HFFc6 (cell line): ENCODE results near the gene PTDSS2. TPM values are rescaled to one million over a fixed set of nuclear protein-coding genes. Genes with fewer than 3 reads are reported as not detected.

Experiments used
- DNase-seq: peaks from one replicate; pipeline ENCODE4 v3.0.0-alpha.2; 2018
- H3K27ac Mint-ChIP-seq: 2 replicates; pipeline ENCODE4 v1.8.0; 2020; ENCODE audit warnings: mild to moderate bottlenecking, mixed read lengths
- H3K27me3 Mint-ChIP-seq: 2 replicates; pipeline ENCODE4 v1.8.0; 2021; ENCODE audit warnings: mild to moderate bottlenecking, moderate library complexity, mixed read lengths; ENCODE audit not compliant: insufficient read depth
- H3K36me3 Mint-ChIP-seq: 2 replicates; pipeline ENCODE4 v1.8.0; 2021; ENCODE audit warnings: low read depth, mixed read lengths
- H3K4me1 Mint-ChIP-seq: 2 replicates; pipeline ENCODE4 v1.8.0; 2020; ENCODE audit warnings: low read depth, mixed read lengths
- H3K4me3 Mint-ChIP-seq: 2 replicates; pipeline ENCODE4 v1.8.0; 2020; ENCODE audit warnings: mild to moderate bottlenecking, moderate library complexity, mixed read lengths
- H3K9me3 Mint-ChIP-seq: 2 replicates; pipeline ENCODE4 v1.8.0; 2020; ENCODE audit warnings: mild to moderate bottlenecking, mixed read lengths
- CTCF ChIP-seq: fragments of 200-600 bp; sonication (generic); IDR thresholded peaks from 2 replicates; pipeline ENCODE4 v1.5.0; 2021; ENCODE audit warnings: antibody characterized with exemption, mild to moderate bottlenecking
- total RNA-seq, 6 experiments: library from RNA; stranded (reverse); fragmentation: NEBNext Ultra II Directional; extraction: Animal tissue kit (Norgen Biotek cat#: 25700); gene quantifications; 2 replicates in 1 of 6; 3 replicates in 5 of 6; pipeline ENCODE4 v1.2.3, GENCODE V29; 2021

Gene PTDSS2
- total RNA-seq, 6 experiments from 2014 or later: 23.3 to 34.5 (median 27.2) TPM

- Mint-ChIP-seq H3K36me3 (no peaks in the 10 kb centered on the region), H3K27me3 (peaks cover 4% of the 10 kb centered on the region), H3K27ac (no peak overlapping the region), H3K4me1 (peaks cover 12% of the 10 kb centered on the region), H3K4me3 (0 out of 2 replicates have a peak overlapping the region, but pooled peaks have one; percentile 34), H3K9me3 (no peaks in the 10 kb centered on the region)
- no peak for TF ChIP-seq CTCF
- no peak for DNase-seq
These were observed 32.3 kb upstream of the PTDSS2 start for GRCh38 chr11:417652-418342.

GRCh38 chr11:418343-419247, 31.5 kb upstream of the PTDSS2 start:
- peaks cover 12% of the 10 kb centered on the region for H3K4me1 Mint-ChIP-seq
- H3K36me3 Mint-ChIP-seq: no peaks in the 10 kb centered on the region
- DNase-seq: no peak
- H3K9me3 Mint-ChIP-seq: no peaks in the 10 kb centered on the region
- no peak for TF ChIP-seq CTCF
- peaks cover 4% of the 10 kb centered on the region for H3K27me3 Mint-ChIP-seq
- no peak overlapping the region for H3K27ac Mint-ChIP-seq
- H3K4me3 Mint-ChIP-seq: no peak overlapping the region

DNA sequence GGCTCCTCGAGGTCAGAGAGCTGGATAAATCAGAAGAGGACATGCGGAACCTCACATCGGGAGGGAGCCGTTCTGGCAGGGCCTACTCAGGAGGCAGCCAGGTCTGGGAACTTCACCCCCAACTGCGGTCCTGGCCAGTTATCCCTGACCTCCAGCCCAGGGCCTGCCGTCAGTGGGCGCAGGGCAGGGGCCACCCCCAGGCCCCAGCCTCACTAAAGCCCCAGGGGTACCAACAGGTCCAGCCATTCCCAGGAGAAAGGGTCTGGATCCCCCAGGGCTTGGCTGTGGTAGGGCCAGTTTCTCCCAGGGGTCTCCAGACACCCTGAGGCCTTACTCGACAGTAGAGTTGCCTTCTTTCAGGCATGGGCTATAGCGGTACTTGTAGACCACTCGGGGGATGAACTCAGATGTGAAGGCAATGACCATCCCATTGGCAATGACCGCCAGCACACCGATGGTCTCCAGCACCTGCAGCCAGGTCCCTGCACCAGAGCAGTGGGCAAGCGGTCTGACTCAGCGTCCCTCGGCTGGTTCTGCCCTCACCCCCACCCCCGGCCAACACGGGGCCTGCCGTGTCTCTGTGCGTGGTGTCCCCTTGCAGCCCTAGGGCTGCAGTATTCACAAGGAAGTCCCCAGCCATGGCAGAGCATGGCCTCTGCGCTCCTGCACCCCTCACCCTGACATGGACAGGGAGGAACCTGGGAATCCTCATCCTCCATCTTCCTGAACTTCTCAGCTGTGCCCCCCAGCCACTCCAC, 30.7 kb upstream of the PTDSS2 start:
- peaks cover 4% of the 10 kb centered on the region for H3K27me3 Mint-ChIP-seq
- DNase-seq: no peak
- H3K27ac Mint-ChIP-seq: no peak overlapping the region
- no peak for TF ChIP-seq CTCF
- peaks cover 12% of the 10 kb centered on the region for H3K4me1 Mint-ChIP-seq
- H3K36me3 Mint-ChIP-seq: no peaks in the 10 kb centered on the region
- no peak overlapping the region for H3K4me3 Mint-ChIP-seq
- H3K9me3 Mint-ChIP-seq: no peaks in the 10 kb centered on the region

DNA sequence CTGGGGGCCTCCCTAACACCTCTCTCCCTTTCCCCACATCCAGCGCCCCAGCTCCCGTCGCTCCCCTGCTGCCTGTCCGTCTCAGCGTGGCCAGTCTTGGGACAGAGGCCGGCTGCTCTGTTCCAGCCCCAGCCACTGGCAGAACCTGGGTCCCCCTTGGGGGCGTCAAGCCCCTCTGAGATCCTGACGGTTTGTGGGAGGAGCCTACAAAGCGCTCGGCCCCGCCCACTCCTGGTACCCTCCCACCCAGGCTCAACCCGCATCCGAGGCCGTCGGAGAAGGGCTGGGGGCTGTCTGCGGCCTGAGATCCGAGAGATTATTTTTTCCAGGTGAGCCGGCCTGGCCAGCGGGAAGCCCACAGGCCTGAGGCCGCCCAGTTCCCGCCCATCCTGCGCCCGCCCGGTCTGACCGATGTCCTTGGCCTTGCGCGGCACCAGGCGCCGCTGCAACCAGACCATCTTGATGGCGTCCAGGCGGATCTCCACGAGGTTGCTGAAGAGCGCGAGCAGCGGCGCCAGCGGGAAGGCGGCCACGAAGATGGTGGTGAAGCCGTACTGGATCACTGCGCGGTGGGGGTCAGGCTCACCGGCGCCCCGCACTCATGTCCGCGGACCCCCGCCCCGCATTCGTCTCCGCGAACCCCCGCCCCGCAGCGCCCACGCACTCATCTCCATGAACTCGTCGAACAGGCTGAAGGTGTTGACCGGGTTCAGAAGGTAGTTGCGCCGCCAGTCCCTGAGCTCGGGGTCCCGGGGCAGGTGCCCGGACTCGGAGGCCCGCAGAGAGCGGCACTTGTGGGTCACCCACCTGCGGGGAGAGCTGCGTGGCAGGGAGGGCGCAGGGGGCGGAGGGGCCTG, 29.8 kb upstream of the PTDSS2 start:
- Mint-ChIP-seq H3K4me1 (peaks cover 4% of the 10 kb centered on the region), H3K27me3 (peaks cover 4% of the 10 kb centered on the region), H3K9me3 (no peaks in the 10 kb centered on the region), H3K36me3 (no peaks in the 10 kb centered on the region), H3K27ac (no peak overlapping the region), H3K4me3 (no peak overlapping the region)
- no peak for TF ChIP-seq CTCF
- DNase-seq: no peak

GRCh38 chr11:420911-421321, 29.2 kb upstream of the PTDSS2 start:
- Mint-ChIP-seq H3K36me3 (no peaks in the 10 kb centered on the region), H3K4me3 (no peak overlapping the region), H3K27ac (no peak overlapping the region), H3K4me1 (no peaks in the 10 kb centered on the region; the same call in 1 of the 2 replicates), H3K9me3 (no peaks in the 10 kb centered on the region), H3K27me3 (peaks cover 7% of the 10 kb centered on the region)
- DNase-seq: no peak
- TF ChIP-seq CTCF: no peak
